Anterior cingulate cortex (tissue), 58 donors: ENCODE data around the gene SGMS1.
A peak's percentile ranks its signal among the peaks of the same experiment; 100 is the strongest.

ENCODE experiments used
- DNase-seq, 58 donors: peaks; one replicate each; lab custom pipeline; 2025; lab: John Stamatoyannopoulos, UW

Gene SGMS1

GRCh38 chr10:50326172-50326555, 297.6 kb downstream of the SGMS1 start:
- no peak for DNase-seq

GRCh38 chr10:50325449-50326171, 298.1 kb downstream of the SGMS1 start:
- DNase-seq, result peak in 8 of 58 donors; percentile 3 to 44 (median 16)

- DNase-seq, result no peak
Measured at GRCh38 chr10:50324680-50325393, 298.9 kb downstream of the SGMS1 start.

GRCh38 chr10:50324046-50324445, 299.7 kb downstream of the SGMS1 start:
- DNase-seq, result no peak

- DNase-seq, result no peak
Measured at GRCh38 chr10:50322077-50322476, 301.7 kb downstream of the SGMS1 start.

GRCh38 chr10:50318129-50318528, 305.6 kb downstream of the SGMS1 start:
- DNase-seq, result no peak

GRCh38 chr10:50316695-50317648, 306.8 kb downstream of the SGMS1 start:
- no peak for DNase-seq

- no peak for DNase-seq
Measured at GRCh38 chr10:50316174-50316573, 307.6 kb downstream of the SGMS1 start.

GRCh38 chr10:50315424-50315823, 308.3 kb downstream of the SGMS1 start:
- no peak for DNase-seq

- DNase-seq, result no peak
Measured at GRCh38 chr10:50314169-50315071, 309.3 kb downstream of the SGMS1 start.

- DNase-seq, result no peak
Measured at GRCh38 chr10:50312464-50313437, 311.0 kb downstream of the SGMS1 start.

- no peak for DNase-seq
Measured at GRCh38 chr10:50310560-50311174, 313.1 kb downstream of the SGMS1 start.

GRCh38 chr10:50309342-50309741, 314.4 kb downstream of the SGMS1 start:
- DNase-seq, result no peak

- DNase-seq, result no peak
Measured at GRCh38 chr10:50304660-50305059, 319.1 kb downstream of the SGMS1 start.

GRCh38 chr10:50299948-50300669, 323.6 kb downstream of the SGMS1 start:
- DNase-seq, result no peak

- DNase-seq, result no peak
Measured at GRCh38 chr10:50295367-50295766, 328.4 kb downstream of the SGMS1 start.

GRCh38 chr10:50294582-50294981, 329.2 kb downstream of the SGMS1 start:
- no peak for DNase-seq
